ENCODE measurements around the gene LRP5. TPM values are rescaled to one million over a fixed set of nuclear protein-coding genes. Genes with fewer than 3 reads are reported as not detected.
"Not testable (repeated sequence)": the region's sequence is repeated elsewhere in the genome, so short reads cannot be mapped to it uniquely, and the experiment has no call there.

The LRP5 gene
- total RNA-seq, 1 donor from 2014 or later = 162 TPM

DNA sequence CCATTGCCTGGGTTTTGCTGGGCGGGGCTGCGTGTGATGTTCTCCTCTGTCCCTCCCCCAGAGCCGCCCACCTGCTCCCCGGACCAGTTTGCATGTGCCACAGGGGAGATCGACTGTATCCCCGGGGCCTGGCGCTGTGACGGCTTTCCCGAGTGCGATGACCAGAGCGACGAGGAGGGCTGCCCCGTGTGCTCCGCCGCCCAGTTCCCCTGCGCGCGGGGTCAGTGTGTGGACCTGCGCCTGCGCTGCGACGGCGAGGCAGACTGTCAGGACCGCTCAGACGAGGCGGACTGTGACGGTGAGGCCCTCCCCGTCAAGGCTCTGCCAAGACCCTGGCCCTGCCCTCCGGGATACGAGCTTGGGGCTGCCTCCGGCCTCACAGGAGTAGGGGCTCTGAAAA, 121.2 kb downstream of the LRP5 start:
- DNase-seq (ENCODE audit: extremely low spot score, unreplicated experiment) = no peak
- Mint-ChIP-seq H3K36me3 (ENCODE audit: unreplicated experiment) (peaks cover 37% of the 10 kb centered on the region), H3K4me3 (ENCODE audit: unreplicated experiment) (no peak overlapping the region), H3K27ac (ENCODE audit: unreplicated experiment) (no peak overlapping the region), H3K27me3 (ENCODE audit: unreplicated experiment) (no peaks in the 10 kb centered on the region), H3K4me1 (ENCODE audit: unreplicated experiment) (peaks cover 19% of the 10 kb centered on the region), H3K9me3 (ENCODE audit: unreplicated experiment) (no peaks in the 10 kb centered on the region)
- TF ChIP-seq, protein P1, sequence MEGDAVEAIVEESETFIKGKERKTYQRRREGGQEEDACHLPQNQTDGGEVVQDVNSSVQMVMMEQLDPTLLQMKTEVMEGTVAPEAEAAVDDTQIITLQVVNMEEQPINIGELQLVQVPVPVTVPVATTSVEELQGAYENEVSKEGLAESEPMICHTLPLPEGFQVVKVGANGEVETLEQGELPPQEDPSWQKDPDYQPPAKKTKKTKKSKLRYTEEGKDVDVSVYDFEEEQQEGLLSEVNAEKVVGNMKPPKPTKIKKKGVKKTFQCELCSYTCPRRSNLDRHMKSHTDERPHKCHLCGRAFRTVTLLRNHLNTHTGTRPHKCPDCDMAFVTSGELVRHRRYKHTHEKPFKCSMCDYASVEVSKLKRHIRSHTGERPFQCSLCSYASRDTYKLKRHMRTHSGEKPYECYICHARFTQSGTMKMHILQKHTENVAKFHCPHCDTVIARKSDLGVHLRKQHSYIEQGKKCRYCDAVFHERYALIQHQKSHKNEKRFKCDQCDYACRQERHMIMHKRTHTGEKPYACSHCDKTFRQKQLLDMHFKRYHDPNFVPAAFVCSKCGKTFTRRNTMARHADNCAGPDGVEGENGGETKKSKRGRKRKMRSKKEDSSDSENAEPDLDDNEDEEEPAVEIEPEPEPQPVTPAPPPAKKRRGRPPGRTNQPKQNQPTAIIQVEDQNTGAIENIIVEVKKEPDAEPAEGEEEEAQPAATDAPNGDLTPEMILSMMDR (IDR thresholded peaks at IDR 0.05) = no peak

DNA sequence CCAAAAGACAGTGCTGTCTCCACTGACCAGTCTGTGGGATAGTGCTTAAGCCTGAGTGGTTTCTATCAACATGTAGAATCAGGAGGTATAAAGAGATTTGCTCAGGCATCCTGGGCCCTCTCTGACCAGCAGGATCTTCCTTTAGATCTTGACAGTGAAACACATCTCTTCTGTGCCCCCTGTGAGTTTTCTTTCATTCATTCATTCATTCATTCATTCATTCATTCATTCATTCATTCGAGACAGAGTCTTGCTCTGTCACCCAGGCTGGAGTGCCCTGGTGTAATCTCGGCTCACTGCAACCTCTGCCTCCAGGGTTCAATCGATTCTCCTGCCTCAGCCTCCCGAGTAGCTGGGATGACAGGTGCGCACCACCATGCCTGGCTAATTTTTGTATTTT, 121.8 kb downstream of the LRP5 start:
- not testable (repeated sequence) for H3K27ac Mint-ChIP-seq (ENCODE audit: unreplicated experiment); H3K4me3 Mint-ChIP-seq (ENCODE audit: unreplicated experiment); DNase-seq (ENCODE audit: extremely low spot score, unreplicated experiment); H3K27me3 Mint-ChIP-seq (ENCODE audit: unreplicated experiment); H3K9me3 Mint-ChIP-seq (ENCODE audit: unreplicated experiment)
- H3K36me3 Mint-ChIP-seq (ENCODE audit: unreplicated experiment) = peaks cover 35% of the 10 kb centered on the region
- peaks cover 21% of the 10 kb centered on the region for H3K4me1 Mint-ChIP-seq (ENCODE audit: unreplicated experiment)

- TF ChIP-seq, protein P1 (IDR thresholded peaks at IDR 0.05) = no peak
- Mint-ChIP-seq H3K9me3 (ENCODE audit: unreplicated experiment) (no peaks in the 10 kb centered on the region), H3K27ac (ENCODE audit: unreplicated experiment) (peak overlapping the region; percentile 63), H3K4me1 (ENCODE audit: unreplicated experiment) (peaks cover 41% of the 10 kb centered on the region), H3K36me3 (ENCODE audit: unreplicated experiment) (peaks cover 23% of the 10 kb centered on the region), H3K4me3 (ENCODE audit: unreplicated experiment) (no peak overlapping the region), H3K27me3 (ENCODE audit: unreplicated experiment) (no peaks in the 10 kb centered on the region)
- no peak for DNase-seq (ENCODE audit: extremely low spot score, unreplicated experiment)
Observed at GRCh38 chr11:68436162-68436888, 123.9 kb downstream of the LRP5 start.

GRCh38 chr11:68436985-68437926, 124.9 kb downstream of the LRP5 start:
- H3K4me3 Mint-ChIP-seq (ENCODE audit: unreplicated experiment) = no peak overlapping the region
- peak overlapping the region; percentile 63 for H3K27ac Mint-ChIP-seq (ENCODE audit: unreplicated experiment)
- H3K4me1 Mint-ChIP-seq (ENCODE audit: unreplicated experiment) = peaks cover 50% of the 10 kb centered on the region
- peaks cover 24% of the 10 kb centered on the region for H3K36me3 Mint-ChIP-seq (ENCODE audit: unreplicated experiment)
- H3K9me3 Mint-ChIP-seq (ENCODE audit: unreplicated experiment) = no peaks in the 10 kb centered on the region
- TF ChIP-seq, protein P1 (IDR thresholded peaks at IDR 0.05) = no peak
- no peaks in the 10 kb centered on the region for H3K27me3 Mint-ChIP-seq (ENCODE audit: unreplicated experiment)
- DNase-seq (ENCODE audit: extremely low spot score, unreplicated experiment) = no peak

GRCh38 chr11:68437927-68438657, 125.7 kb downstream of the LRP5 start:
- Mint-ChIP-seq H3K27me3 (ENCODE audit: unreplicated experiment) (no peaks in the 10 kb centered on the region), H3K4me1 (ENCODE audit: unreplicated experiment) (peaks cover 58% of the 10 kb centered on the region), H3K9me3 (ENCODE audit: unreplicated experiment) (no peaks in the 10 kb centered on the region), H3K36me3 (ENCODE audit: unreplicated experiment) (peaks cover 26% of the 10 kb centered on the region), H3K27ac (ENCODE audit: unreplicated experiment) (peak overlapping the region; percentile 63), H3K4me3 (ENCODE audit: unreplicated experiment) (no peak overlapping the region)
- DNase-seq (ENCODE audit: extremely low spot score, unreplicated experiment) = peak; percentile 79
- TF ChIP-seq, protein P1 (IDR thresholded peaks at IDR 0.05) = no peak

Measured in osteocyte (in vitro differentiated cells).